HG03460 (cell line): ENCODE measurements around the gene DLK1.

Experiments
- ATAC-seq: cut with Tn5 transposase; IDR thresholded peaks from one replicate; pipeline ENCODE4 v1.9.1; 2021; ENCODE audit not compliant: unreplicated experiment

DLK1 gene

DNA sequence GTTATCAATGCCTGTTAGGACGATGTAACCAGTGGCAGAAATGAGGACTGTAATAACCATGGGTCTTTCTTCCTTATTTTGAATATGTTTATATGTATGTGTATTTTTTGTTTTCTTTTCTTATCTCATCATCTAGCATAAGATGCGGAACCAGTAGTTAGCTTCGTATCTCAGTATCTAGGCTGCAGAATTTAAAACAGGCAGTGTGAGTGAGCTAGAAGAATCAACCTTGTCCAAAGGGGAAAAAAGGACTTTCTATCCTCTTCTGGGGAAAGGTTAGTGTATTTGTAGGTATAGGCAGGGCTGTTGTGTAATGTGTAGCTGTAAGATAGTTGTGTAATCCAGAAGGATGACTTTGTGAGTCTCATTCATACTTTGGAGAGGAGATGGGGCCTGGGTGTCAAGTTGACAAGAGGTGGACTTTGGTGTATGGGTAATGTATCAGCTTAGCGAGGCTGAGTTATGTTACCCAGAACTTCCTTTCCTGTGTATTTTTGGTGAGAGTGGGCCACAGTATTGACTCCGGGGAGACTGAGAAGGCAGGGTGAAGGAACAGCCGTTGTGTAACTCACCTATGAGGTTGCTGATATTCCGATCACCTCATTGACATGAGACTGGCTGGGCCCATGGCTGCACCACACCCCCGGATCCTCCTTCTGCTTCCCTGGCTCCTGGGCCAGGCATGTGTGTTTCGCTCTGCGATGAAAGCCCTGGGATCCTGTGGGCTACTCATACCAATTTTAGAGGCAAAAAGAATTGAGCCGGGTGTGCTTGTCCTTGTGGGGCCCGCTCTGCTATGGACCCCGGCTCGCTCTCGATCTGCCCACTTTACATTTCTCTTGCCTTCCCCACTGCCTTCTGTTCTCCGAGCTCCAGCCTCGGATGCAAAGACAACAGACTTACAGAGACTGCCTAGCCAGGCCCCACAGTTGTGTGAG is 24.3 kb downstream of the DLK1 start:
- ATAC-seq, result no peak

DNA sequence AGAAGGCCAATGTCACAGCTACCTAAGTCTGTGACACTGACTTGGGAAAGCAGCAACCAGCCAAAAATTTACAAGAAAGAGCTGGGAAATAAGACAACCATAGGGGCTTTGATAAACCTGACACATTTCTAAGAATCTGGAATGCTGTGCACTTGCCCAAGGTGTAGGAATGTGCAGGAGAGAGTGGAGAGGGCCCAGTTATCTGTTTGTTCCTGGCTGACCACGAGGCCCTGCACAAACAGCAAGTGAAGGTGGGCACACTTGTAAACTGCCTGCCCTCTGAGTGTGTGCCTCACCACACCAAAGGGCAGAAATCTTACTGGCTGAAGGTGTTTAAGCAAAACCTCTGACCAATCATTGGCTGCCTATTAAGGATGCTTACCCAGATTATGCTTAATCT is 27.3 kb downstream of the DLK1 start:
- ATAC-seq, result no peak

DNA sequence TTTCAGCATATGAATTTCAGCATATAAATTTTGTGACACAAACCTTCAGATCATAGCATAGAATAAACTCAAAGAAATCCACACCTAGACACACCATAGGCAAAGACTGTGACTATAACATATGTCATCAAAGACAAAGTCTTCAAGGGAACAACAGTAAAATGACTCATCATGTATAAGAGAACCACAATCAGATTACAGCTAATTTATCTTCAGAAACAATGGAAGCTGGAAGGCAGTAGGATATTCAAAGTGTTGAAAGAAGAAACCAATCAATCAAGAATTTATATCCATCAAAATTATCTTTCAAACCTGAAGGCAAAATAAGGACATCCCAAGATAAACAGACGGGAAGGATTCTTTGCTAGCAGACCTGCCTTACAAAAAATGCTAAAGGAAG is 29.0 kb downstream of the DLK1 start:
- ATAC-seq, result no peak

DNA sequence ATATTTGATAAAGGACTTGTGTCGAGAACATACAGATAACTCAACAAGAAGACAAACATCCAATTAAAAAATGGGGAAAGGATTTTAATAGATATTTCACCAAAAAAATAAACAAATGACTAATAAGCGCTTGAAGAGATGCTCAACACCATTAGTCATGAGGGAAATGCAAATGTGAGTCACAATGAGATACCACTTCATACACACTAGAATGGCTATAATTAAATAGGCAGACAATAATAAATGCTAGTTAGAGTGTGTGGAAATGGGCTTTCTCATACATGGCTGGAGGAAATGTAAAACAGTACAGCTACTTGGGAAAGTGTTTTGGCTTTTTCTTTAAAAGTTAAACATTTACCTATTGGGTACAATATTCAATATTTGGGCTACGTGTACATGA is 34.8 kb downstream of the DLK1 start:
- ATAC-seq, result no peak

DNA sequence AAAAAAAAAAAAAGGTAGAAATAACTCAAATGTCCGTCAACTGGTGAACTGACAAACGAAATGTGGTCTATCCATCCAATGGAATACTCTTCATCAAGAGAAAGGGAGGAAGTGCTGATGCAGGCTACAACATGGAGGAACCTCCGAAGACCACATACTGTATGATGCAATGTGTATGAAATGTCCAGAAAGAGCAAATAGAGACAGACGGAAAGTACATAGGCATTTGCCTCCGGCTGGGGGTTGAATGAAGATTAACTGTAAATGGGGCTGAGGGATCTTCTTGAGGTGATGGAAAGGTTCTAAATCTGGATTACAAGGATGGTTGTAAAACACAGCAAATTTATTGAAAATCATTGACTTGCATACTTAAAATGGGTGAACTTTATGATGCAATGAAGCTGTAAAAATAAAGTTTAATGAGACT is 35.4 kb downstream of the DLK1 start:
- ATAC-seq, result no peak

DNA sequence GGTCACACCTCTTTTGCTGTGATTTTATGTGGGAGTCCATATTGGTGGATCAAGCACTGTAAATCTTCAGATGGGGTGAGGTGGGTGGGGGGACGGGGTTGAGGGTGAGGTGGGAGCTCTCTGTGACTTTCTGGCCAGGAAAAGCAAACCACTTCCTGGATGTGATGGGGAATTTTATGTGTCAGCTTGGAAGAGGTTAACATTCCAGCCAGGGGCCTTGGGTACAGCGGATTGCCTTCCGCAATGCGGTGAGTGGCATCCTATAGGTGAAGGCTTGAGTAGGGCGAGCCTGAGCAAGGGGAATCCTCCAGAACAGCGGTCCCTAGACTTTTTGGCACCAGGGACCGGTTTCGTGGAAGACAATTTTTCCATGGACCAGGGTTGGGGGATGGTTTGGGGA is 36.2 kb downstream of the DLK1 start:
- no peak for ATAC-seq

DNA sequence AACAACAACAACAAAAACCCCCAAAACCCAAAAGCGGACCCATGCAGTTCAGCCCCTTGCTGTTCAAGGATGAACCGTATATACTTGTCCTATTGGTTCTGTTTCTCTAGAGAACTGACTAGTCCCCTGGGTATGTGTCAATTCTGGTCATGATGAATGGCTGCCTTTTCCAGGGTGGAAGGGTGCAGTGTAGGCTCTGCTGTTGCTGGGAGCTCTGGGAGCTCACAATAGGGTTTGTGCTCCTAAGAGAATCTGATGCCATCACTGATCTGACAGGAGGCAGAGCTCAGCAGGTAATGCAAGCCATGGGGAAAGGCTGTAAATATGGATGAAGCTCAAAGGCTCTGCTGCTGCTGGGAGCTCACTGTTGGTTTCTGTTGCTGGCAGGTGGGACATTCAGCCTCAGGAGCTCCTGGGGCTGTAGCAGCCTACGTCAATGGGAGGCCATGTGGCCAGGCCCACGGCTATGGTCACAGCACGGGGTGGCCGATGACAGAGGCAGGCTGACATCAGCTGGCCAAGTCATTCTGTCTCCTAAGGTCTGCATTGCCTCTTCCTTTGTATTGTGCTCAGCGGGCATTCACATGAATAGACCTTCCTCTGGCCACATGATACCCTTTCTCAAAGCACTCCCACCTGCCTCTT is 37.9 kb downstream of the DLK1 start:
- no peak for ATAC-seq

DNA sequence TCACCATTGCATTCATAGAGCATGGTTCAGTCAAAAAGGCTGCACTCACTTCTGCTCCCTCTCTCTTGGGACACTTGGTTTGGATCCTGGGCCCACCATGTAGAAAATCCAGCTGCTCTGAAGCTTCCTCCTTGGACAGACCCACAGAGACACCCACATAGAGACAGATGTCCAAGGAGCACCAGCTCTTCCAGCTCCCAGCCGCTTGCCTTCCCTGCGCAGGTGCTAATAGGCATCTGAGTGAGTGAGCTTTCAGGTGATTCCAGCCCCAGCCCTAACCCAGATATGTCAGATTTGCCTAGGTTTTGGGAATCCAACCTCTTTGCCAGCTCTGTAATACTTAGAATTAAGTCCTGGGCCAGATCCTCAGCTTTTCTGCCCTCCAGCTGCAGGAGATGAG is 38.6 kb downstream of the DLK1 start:
- ATAC-seq, result no peak

DNA sequence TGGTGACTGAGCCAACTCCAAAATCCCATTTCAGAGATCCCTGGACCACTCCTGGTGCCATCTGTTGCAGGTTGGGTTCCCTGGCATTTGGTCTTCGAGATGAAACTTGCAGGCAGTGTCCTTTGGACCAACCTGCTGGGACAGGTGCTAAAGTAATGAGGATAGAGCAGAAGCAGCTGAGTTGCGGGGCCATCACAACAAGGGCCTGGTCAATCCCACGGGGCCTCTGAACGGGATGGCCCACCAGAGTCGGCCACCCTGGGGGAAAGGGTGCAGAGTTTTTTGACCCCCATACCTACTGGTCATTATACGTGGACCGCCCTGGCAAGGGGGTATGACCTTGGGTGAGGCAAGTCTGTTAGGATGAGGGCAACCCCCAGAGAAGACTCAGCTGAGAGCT is 39.3 kb downstream of the DLK1 start:
- ATAC-seq, result no peak

DNA sequence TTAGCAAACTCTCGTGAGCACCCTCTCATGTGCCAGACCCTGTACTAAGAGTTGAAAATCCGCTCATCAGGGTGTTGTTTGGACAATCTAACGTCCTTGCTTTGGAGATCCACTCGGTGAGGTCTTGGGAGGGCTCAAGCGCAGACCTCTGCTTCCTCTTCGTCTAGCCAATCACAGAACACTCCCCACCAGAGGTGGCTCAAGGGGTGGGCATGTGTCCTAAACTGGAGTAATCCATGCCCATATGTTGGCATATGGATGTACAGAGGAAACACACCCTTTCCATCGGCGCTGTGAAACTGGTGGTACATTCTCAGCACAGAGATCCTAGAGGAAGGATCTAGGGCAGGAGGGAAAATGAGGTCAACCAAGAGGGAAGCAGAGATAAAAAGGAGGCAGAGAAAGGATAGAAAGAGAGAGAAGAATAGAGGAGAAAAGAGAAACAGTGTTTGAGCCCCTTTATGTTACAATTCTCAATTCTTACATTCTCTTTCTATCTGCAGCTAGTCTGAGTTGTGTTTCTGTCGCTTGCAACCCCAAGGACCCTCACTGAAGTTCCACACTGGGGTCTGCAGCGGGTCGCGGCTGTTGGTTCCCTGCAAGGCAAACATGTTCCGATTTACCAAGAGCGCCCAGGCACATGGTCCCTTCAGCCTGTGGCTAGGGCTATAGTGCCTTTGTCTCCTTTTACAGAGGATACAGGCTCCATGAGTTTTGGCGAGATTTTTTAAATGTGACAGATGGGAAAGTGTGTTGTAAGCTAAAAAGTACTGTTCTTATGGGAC is 40.5 kb downstream of the DLK1 start:
- ATAC-seq, result no peak

DNA sequence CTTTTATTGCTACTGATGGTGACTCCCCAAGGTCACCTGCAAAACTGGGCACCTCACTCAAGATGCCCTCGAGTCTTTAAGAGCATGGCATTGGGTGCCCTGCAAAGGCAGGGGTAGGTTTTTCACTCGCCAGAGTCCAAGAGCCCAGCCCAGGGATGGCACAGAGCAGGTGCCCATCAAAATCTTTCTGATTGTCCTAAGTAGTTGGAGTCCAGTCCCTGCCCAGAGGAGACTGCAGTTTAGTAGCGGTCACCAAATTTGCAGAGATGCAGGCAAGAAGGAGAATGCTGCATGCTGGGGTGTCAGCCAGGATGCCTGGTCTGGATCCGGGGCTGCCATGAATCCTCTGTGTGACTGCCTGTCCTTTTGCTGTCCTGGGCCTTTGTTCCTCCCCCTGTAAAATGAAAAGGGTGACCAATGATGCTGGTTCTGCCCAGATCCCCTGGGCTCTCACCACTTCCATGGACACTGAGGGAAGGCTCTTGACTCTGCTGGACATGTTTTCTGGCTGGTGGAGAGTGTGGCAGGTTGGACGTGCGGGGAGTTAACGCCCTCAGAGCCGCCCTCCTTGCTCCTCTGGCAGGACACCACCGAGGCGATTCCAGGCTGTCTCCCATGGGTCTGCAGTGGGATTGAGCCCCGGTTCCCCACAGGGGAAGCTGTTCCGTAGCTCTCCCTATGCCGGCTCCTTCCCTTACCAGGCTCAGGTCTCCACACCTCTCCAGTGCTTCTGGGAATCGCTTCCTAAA is 41.3 kb downstream of the DLK1 start:
- ATAC-seq, result no peak

DNA sequence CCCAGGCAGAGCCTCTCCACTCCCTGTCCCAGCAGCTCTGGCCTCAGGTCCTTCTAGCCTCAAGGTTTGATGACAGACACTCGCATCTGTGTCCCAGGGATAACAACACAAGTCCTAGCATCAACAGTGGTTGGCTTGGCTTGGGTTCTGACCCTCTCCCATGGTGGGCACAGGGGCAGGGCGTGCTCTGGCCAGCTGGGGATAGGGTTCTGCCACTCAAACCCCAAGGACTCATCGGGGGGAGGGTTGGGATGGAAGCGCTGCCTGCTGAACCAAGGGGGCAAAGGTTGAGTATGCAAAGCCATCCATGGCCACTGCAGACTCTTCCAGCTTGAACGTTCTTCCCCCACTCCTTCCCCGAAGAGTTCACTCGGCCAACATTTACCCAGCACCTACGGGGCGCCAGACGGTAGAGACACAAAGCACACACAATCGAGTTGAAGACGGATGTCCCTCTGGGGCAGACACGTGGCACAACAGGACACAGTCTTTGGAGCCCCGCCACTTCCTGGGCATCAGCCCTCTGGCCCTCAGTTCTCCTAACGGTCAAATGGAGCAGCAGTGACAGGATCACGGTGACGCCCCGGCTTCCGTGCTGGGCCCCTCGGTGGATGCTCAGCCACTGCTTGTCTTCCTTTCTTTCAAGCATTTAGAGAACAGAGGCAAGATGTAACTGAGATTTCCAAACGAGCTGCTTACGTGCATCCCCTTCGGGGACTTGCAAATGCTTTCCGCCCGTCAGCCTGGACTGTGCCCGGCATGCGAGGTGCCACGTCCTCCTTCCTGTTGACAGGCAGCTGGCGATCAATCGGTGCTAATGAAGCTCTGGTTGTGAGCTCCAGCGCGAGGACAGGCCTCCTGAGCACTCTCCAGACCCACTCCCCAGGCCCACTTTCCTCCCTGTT is 42.6 kb downstream of the DLK1 start:
- no peak for ATAC-seq

DNA sequence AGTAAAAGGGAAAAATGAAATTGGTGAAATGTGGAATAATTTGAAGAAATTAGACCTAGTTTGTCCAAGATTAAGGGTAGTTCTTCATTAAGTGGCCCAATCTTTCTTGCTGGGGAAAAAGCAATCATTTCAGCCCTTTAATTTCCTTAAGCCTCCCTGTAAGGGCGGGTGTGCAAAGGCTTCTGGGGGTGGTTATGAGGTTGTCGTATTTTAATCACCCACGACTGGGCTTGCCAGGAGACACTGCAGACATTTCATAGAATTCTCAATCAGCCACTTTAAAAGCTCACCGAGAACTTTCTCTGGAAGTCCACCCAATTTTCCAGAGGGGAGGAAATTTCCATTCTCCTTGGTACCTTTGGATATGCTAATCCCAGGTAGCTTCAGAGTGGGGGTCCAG is 43.4 kb downstream of the DLK1 start:
- no peak for ATAC-seq

DNA sequence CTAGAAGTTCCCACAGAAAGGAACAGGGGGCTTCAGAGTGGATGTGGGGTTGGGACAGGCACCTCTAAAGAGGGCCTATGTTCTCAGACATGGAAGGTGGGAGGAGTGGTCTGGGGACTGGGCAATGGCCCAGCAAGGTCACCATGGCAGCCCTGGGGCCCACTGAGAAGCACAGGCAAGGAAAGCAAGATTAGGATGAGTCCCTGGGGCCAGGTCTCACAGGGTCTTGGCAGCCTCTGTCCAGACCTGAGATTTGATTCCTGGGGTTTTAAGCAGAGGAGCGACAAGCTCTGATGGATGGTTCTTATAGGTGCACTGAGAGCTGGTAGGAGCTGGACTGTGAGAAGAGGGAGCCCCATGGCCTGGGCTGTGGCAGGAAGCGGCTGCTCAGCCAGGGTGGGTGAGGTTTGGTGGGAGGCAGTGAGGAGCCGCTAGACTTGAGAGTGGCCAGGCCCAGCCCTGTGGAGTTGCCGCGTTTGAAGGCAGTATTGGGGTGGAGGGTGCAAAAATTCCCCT is 44.0 kb downstream of the DLK1 start:
- no peak for ATAC-seq

DNA sequence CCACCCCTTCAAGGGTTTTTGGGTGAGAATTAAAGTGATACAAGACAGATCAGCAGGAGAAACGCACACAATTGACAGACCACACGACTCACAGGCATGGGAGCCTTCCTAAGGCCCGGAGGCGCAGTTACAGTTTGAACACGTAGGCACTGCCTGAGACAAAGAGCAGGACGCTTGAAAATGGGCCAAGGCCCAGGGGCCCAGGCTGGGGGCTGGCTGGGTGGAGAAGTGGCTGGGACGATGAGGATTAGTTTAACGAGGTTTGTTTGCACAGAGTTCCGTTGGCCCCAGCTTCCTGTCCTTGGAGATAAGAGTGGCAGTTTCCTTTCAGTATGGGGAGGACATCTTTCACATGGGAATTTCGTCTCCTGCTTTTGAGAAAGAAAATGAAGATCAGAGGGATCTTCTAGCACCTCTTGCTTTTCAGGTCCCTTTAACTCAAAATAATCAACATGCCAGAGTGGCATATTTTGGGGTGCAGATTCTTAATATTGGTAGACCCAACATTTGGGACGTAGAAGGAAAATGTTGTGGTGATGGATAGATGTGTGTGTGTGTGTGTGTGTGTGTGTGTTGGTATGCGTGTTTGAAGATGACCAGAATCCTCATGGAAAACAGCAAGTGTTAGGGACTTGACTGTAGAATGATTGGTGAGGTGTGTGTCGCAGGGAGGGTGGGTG is 44.6 kb downstream of the DLK1 start:
- no peak for ATAC-seq

DNA sequence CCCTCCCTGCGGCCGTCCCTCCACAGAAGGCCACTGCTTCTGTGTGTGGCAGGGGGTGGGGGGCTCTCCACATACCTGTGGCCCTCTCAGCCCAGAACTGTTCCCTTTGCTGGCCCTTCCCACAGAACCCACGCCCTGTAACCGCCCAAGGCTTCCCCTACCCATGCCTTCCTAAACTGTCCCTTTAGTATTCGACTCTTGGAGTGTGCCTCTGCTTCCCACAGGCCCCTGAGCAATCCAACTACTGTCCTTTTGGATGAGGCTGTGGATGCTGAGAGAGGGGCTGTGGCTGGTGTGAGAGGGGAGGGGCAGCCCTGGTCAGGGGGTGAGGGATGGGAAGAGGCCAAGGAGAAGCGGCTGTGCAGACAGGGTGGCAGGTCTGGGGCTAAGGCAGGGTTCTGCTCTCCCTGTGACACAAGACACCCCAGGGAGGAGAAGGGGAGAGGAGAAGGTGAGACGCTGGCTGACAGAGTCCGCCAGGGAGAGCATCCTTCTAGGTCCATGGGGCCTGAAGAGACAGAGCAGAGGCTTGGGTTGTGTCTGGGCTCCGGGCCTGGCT is 46.0 kb downstream of the DLK1 start:
- no peak for ATAC-seq

DNA sequence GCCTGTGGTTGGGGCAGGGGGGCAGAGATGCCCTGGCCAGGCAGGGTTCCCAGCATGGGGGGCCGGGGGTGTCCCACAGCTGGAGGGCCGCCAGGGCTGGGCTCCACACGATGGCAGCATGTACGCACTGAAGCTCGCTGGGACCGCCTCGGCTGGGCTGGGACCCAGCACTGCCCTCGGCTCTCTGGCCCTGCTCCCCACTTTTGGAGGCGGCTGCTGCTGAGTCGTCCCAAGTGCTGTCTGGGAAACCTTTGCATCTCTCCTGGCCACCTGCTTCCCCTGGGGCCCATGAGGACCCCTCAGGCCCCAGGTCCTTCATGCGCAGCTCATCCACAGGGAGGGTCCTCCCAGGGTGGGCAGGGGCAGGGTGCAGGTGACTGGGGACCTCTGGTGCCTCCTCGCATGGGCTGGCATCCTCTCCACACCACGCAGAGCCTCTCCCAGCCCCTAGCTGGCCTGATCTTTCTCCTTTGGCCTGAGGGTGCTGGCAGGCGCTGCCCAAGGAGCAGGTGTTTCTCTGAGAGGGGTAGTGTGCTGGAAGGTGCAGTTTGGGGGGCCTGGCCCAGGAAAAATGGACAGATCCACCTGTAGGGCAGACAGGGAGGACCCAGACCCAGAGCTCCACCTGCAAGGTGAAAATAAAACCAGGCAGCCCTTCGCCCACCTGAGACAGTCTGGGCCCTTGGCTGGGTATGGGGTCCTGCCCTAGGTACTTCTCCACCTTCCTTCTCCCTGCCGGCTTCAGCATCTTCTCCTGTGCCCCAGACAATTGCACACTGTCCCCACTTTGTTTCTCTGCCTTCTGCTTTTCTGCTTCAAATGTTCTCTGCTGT is 46.9 kb downstream of the DLK1 start:
- no peak for ATAC-seq

DNA sequence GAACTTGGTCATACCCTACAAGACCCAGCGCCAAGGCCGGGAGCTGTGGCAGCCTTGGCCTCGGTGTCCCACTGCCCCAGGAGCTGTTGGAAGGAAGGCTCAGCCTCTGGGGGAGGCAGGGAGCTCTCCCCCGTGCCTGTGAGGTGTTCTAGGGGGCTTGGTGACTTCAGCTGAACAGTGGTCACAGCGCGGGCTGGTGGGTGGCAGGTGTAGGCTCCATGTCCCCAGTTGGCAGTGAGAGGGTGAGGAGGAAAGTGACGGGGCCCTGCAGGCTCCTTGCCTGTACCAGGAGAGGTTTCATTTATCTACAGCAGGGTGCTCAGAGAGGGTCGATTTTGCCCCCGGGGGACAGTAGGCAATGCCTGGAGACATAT is 47.5 kb downstream of the DLK1 start:
- no peak for ATAC-seq
